ENCODE results near the gene PIK3C2A. TPM values are rescaled to one million over a fixed set of nuclear protein-coding genes. Genes with fewer than 3 reads are reported as not detected.

Gene PIK3C2A
- total RNA-seq, 1 experiment from 2014 or later, result 68.3 TPM

- intact Hi-C loops (cut with micrococcal nuclease; ENCODE audit: unreplicated experiment), result no loop called here
- no TSS peak for BruUV-seq (replicated peaks)
Measured at GRCh38 chr11:17252704-17253103, 44.9 kb upstream of the PIK3C2A start.

GRCh38 chr11:17250561-17251350 is 43.0 kb upstream of the PIK3C2A start:
- no TSS peak for BruUV-seq (replicated peaks)
- H3K36me3 ChIP-seq (ENCODE audit: control insufficient read depth, insufficient read depth, low read length), result no peaks in the 10 kb centered on the region
- TF ChIP-seq SIN3A (IDR thresholded peaks at IDR 0.05; ENCODE audit: borderline replicate concordance, insufficient read depth, low read depth, low read length) (no peak), REST (IDR thresholded peaks at IDR 0.05; ENCODE audit: insufficient read depth in 1 of 2, low read depth in 2 of 2, low read length in 1 of 2) (no peak), TCF7L2 (IDR thresholded peaks at IDR 0.05; ENCODE audit: low read depth, low read length) (no peak), CTCF (IDR thresholded peaks at IDR 0.05) (no peak), POLR2AphosphoS5 (IDR thresholded peaks at IDR 0.05; ENCODE audit: low read depth, low read length) (no peak)
- H3K27me3 ChIP-seq (ENCODE audit: control insufficient read depth, insufficient read depth, low read length), result no peaks in the 10 kb centered on the region
- ATAC-seq, result no peak
- ChIA-PET CTCF (no interaction called here), POLR2A (no interaction called here)
- no peaks in the 10 kb centered on the region for H3K4me1 ChIP-seq (ENCODE audit: control insufficient read depth, insufficient read depth, low read length)
- in situ Hi-C loops (cut with HindIII; ENCODE audit: low pct_unique_long_range_greater_than_20kb, low sequenced_read_pairs), result no loop called here
- intact Hi-C loops (cut with micrococcal nuclease; ENCODE audit: unreplicated experiment), result no loop called here
- H3K27ac ChIP-seq (ENCODE audit: low read length), result no peak overlapping the region
- H3K9me3 ChIP-seq (ENCODE audit: control insufficient read depth, insufficient read depth, low read depth, low read length), result no peaks in the 10 kb centered on the region
- DNase-seq (ENCODE audit: low read depth, low spot score), result no peak
- no peak overlapping the region for H3K4me3 ChIP-seq (ENCODE audit: low read depth in 2 of 2, low read length in 2 of 2)

More at GRCh38 chr11:17252704-17253103, 44.9 kb upstream of the PIK3C2A start:
- ATAC-seq (no peak), DNase-seq (ENCODE audit: low read depth, low spot score) (no peak)
- TF ChIP-seq REST (IDR thresholded peaks at IDR 0.05; ENCODE audit: insufficient read depth in 1 of 2, low read depth in 2 of 2, low read length in 1 of 2) (no peak), SIN3A (IDR thresholded peaks at IDR 0.05; ENCODE audit: borderline replicate concordance, insufficient read depth, low read depth, low read length) (no peak), POLR2AphosphoS5 (IDR thresholded peaks at IDR 0.05; ENCODE audit: low read depth, low read length) (no peak), TCF7L2 (IDR thresholded peaks at IDR 0.05; ENCODE audit: low read depth, low read length) (no peak), CTCF (IDR thresholded peaks at IDR 0.05) (no peak)
- Histone ChIP-seq H3K4me1 (ENCODE audit: control insufficient read depth, insufficient read depth, low read length) (no peaks in the 10 kb centered on the region), H3K9me3 (ENCODE audit: control insufficient read depth, insufficient read depth, low read depth, low read length) (no peaks in the 10 kb centered on the region), H3K27ac (ENCODE audit: low read length) (no peak overlapping the region), H3K4me3 (ENCODE audit: low read depth in 2 of 2, low read length in 2 of 2) (no peak overlapping the region), H3K27me3 (ENCODE audit: control insufficient read depth, insufficient read depth, low read length) (no peaks in the 10 kb centered on the region), H3K36me3 (ENCODE audit: control insufficient read depth, insufficient read depth, low read length) (no peaks in the 10 kb centered on the region)
- in situ Hi-C loops (cut with HindIII; ENCODE audit: low pct_unique_long_range_greater_than_20kb, low sequenced_read_pairs), result no loop called here
- CTCF ChIA-PET, result no interaction called here
- POLR2A ChIA-PET, result interaction anchor here (0.7 kb wide), 1 partner anchor 111 kb away, joined by 4 read pairs; no protein-coding TSS in a partner anchor
